CD4-positive, alpha-beta T cell treated with Interleukin-6 for 4 hours (primary cell): Measurements from ENCODE around the gene SP2.

Source experiments
- DNase-seq: peaks from one replicate; pipeline ENCODE4 v3.0.0-alpha.2; 2020; ENCODE audit warnings: mixed read lengths

SP2 gene

GRCh38 chr17:47953909-47954308, 57.9 kb downstream of the SP2 start:
- DNase-seq: no peak

- DNase-seq: no peak
These were observed 59.7 kb downstream of the SP2 start for GRCh38 chr17:47955497-47956461.

GRCh38 chr17:47956791-47957590, 61.0 kb downstream of the SP2 start:
- DNase-seq: no peak

GRCh38 chr17:47957591-47958490, 61.8 kb downstream of the SP2 start, which contains the start of gene PRR15L:
TSS of gene PRR15L (minus strand) at chr17:47957883. CDS start at chr17:47953234, 4,649 bp downstream.
- DNase-seq: no peak

GRCh38 chr17:47959825-47960655, 64.0 kb downstream of the SP2 start:
- DNase-seq: no peak

GRCh38 chr17:47961406-47961805, 65.4 kb downstream of the SP2 start:
- DNase-seq: no peak

- no peak for DNase-seq
These were observed 66.9 kb downstream of the SP2 start for GRCh38 chr17:47962901-47963300.

GRCh38 chr17:47964856-47965255, 68.8 kb downstream of the SP2 start:
- no peak for DNase-seq

- no peak for DNase-seq
These were observed 70.1 kb downstream of the SP2 start for GRCh38 chr17:47966079-47966519.

- DNase-seq: no peak
These were observed 71.7 kb downstream of the SP2 start for GRCh38 chr17:47967607-47968252.

- no peak for DNase-seq
These were observed 72.8 kb downstream of the SP2 start for GRCh38 chr17:47968836-47969235.

GRCh38 chr17:47969930-47970724, 74.1 kb downstream of the SP2 start:
- no peak for DNase-seq

- DNase-seq: peak; percentile 100
These were observed 74.9 kb downstream of the SP2 start, which contains the start of gene CDK5RAP3 for GRCh38 chr17:47970725-47971499. TSS of gene CDK5RAP3 (plus strand) at chr17:47971113. CDS start at chr17:47971147, 34 bp downstream.

GRCh38 chr17:47973541-47973940, 77.5 kb downstream of the SP2 start:
- no peak for DNase-seq

- DNase-seq: no peak
These were observed 79.3 kb downstream of the SP2 start for GRCh38 chr17:47975189-47975822.

GRCh38 chr17:47975823-47976205, 79.8 kb downstream of the SP2 start:
- no peak for DNase-seq

GRCh38 chr17:47978324-47978723, 82.3 kb downstream of the SP2 start:
- peak; percentile 62 for DNase-seq
